AG09309 (cell line): ENCODE results near the gene AXIN1.

Experiments
- DNase-seq: peaks from one replicate; pipeline ENCODE4 v3.0.0-alpha.2; 2010; ENCODE audit warnings: low read depth
- H3K4me3 ChIP-seq: 2 replicates; pipeline ENCODE4 v1.5.1; 2011; ENCODE audit warnings: mild to moderate bottlenecking, low read depth, low read length, moderate library complexity; ENCODE audit not compliant: control insufficient read depth
- TF ChIP-seq, protein P1 (sequence below): IDR thresholded peaks from 2 replicates; pipeline ENCODE4 v1.5.1; 2011; ENCODE audit warnings: mild to moderate bottlenecking, low read depth, low read length, inconsistent platforms; ENCODE audit not compliant: insufficient read depth, control insufficient read depth; ENCODE audit errors: missing control alignments

The AXIN1 gene

DNA sequence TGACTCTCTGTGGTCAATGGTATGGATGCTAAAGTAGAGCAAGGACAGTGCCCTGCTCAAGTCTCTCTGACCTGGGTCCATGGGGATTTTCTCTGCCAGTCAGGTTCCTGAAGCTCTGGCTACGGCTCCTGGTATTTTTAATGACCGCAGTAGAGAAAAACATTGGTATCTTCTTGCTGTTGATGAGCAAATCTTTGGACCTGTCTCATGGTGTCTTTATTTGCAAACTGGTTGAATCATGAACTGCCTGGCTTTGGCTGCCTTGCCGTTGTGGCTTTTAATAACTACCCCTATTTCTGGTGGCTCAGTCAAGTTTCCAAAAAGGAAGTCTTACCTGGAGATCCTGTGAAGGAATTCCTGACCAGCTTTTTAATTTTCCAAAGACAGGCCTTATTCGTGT, 109.2 kb downstream of the AXIN1 start:
- TF ChIP-seq, protein P1, sequence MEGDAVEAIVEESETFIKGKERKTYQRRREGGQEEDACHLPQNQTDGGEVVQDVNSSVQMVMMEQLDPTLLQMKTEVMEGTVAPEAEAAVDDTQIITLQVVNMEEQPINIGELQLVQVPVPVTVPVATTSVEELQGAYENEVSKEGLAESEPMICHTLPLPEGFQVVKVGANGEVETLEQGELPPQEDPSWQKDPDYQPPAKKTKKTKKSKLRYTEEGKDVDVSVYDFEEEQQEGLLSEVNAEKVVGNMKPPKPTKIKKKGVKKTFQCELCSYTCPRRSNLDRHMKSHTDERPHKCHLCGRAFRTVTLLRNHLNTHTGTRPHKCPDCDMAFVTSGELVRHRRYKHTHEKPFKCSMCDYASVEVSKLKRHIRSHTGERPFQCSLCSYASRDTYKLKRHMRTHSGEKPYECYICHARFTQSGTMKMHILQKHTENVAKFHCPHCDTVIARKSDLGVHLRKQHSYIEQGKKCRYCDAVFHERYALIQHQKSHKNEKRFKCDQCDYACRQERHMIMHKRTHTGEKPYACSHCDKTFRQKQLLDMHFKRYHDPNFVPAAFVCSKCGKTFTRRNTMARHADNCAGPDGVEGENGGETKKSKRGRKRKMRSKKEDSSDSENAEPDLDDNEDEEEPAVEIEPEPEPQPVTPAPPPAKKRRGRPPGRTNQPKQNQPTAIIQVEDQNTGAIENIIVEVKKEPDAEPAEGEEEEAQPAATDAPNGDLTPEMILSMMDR, result no peak
- no peak overlapping the region for H3K4me3 ChIP-seq
- DNase-seq, result no peak

DNA sequence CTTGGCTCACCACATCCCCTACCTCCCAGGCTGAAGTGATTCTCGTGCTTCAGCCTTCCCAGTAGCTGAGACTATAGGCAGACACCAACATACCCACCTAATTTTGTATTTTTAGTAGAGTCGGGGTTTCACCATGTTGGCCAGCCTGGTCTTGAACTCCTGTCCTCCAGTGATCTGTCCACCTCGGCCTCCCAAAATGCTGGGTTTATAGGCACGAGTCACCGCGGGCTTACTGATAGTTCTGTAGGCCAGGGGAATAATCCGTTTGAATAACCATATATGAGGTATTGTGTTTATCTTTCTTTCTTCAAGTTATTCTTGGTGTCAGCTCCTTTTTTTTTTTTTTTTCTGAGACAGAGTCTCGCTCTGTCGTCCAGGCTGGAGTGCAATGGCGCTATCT, 110.2 kb downstream of the AXIN1 start:
- TF ChIP-seq, protein P1, result no peak
- no peak overlapping the region for H3K4me3 ChIP-seq
- no peak for DNase-seq

DNA sequence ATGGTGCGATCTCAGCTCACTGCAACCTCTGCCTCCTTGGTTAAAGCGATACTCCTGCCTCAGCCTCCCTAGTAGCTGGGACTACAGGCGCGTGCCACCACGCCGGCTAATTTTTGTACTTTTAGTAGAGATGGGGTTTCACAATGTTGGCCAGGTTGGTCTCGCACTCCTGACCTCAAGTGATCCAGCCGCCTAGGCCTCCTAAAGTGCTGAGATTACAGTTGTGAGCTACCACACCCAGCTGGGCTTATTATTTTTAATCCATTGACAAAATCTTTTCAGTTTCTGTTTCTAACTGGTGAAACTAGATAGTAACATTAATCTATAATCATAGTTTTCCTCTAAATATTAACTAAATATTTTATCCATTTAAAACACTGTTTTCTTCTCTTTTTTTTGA, 112.0 kb downstream of the AXIN1 start:
- TF ChIP-seq, protein P1, result no peak
- H3K4me3 ChIP-seq, result no peak overlapping the region
- no peak for DNase-seq

DNA sequence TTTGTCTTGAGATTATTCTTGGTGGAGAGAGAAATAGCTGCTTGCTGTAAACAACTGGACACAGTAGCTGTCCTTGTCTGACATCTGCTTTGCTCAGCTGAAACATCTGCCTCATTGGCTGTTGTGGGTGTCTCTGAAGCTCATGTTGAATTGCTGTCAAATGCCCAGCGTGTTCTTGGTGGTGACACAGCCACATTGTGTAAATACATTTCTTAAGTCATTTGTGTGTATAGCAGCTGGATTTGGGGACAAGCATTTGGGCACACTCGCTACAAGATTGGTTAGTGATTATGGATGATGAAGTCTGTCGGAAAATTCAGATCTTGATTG, 112.6 kb downstream of the AXIN1 start:
- TF ChIP-seq, protein P1, result no peak
- DNase-seq, result no peak
- H3K4me3 ChIP-seq, result no peak overlapping the region
